A673 (cell line): ENCODE results near the gene GSG1. TPM values are rescaled to one million over a fixed set of nuclear protein-coding genes. Genes with fewer than 3 reads are reported as not detected.

Experiments
- BruUV-seq: library from RNA; stranded (reverse); fragments of 400-500 nt; replicated peaks from 2 replicates; lab custom pipeline; 2021; lab: Mats Ljungman, UMichigan
- CTCF ChIA-PET: fragments of 300-600 bp; sonication (Branson Sonifier 250); formaldehyde crosslinking; loops from one replicate; lab custom pipeline; 2022; ENCODE audit warnings: antibody characterized with exemption; lab: Charles Lee
- POLR2A ChIA-PET: fragments of 300-600 bp; sonication (Branson Sonifier 250); formaldehyde crosslinking; loops from one replicate; lab custom pipeline; 2022; ENCODE audit warnings: antibody characterized with exemption; ENCODE audit not compliant: low non-redundant PET; lab: Charles Lee
- DNase-seq: peaks from one replicate; pipeline ENCODE4 v3.0.0-alpha.2; 2015; ENCODE audit warnings: low spot score
- H3K27ac ChIP-seq: fragments of 200-600 bp; sonication (generic); 2 replicates; pipeline ENCODE4 v1.5.1; 2016; ENCODE audit warnings: mixed run types, low read depth, mild to moderate bottlenecking, mixed read lengths, antibody characterized with exemption, low read length; ENCODE audit not compliant: poor library complexity, severe bottlenecking
- H3K27me3 ChIP-seq: fragments of 200-600 bp; sonication (generic); replicated peaks from 2 replicates; pipeline ENCODE4 v1.6.1; 2017; ENCODE audit warnings: mixed run types, low read depth, mild to moderate bottlenecking, mixed read lengths, antibody characterized with exemption, low read length; ENCODE audit not compliant: insufficient read depth, poor library complexity
- H3K36me3 ChIP-seq: fragments of 200-600 bp; sonication (generic); 2 replicates; pipeline ENCODE4 v1.6.1; 2016; ENCODE audit warnings: mixed run types, mild to moderate bottlenecking, mixed read lengths, antibody characterized with exemption, low read length; ENCODE audit not compliant: insufficient read depth, poor library complexity, severe bottlenecking
- H3K4me1 ChIP-seq: fragments of 200-600 bp; sonication (generic); 2 replicates; pipeline ENCODE4 v1.6.1; 2017; ENCODE audit warnings: mixed run types, mild to moderate bottlenecking, mixed read lengths, antibody characterized with exemption, low read length; ENCODE audit not compliant: insufficient read depth, poor library complexity, severe bottlenecking
- H3K4me3 ChIP-seq: fragments of 200-600 bp; sonication (generic); 2 replicates; pipeline ENCODE4 v1.5.1; 2016; ENCODE audit warnings: low read depth, mixed run types, mild to moderate bottlenecking, mixed read lengths, low read length; ENCODE audit not compliant: poor library complexity, severe bottlenecking
- H3K9me3 ChIP-seq: fragments of 200-600 bp; sonication (generic); 2 replicates; pipeline ENCODE4 v1.6.1; 2016; ENCODE audit warnings: mixed run types, low read depth, mild to moderate bottlenecking, mixed read lengths, antibody characterized with exemption, low read length; ENCODE audit not compliant: poor library complexity, severe bottlenecking
- EZH2 ChIP-seq: fragments of 200-600 bp; sonication (generic); IDR thresholded peaks from 2 replicates; pipeline ENCODE4 v1.6.1; 2017; ENCODE audit warnings: borderline replicate concordance, low read depth, mild to moderate bottlenecking, mixed read lengths, antibody characterized with exemption, low read length; ENCODE audit not compliant: poor library complexity, severe bottlenecking
- intact Hi-C: fragments of 100-400 bp; cut with micrococcal nuclease; formaldehyde crosslinking; loops from one replicate; pipeline ENCODE4 v1.10.0; 2022; ENCODE audit not compliant: unreplicated experiment
- total RNA-seq: library from RNA; stranded (reverse); gene quantifications from 2 replicates; pipeline ENCODE4 v1.2.3, GENCODE V29; 2021
- TF ChIP-seq, protein P1 (sequence below): fragments of 300-800, 200-600 bp; sonication (generic); conservative IDR thresholded peaks from 2 replicates; pipeline ENCODE4 v1.5.1; 2017; ENCODE audit warnings: low read depth, mild to moderate bottlenecking, antibody characterized with exemption, low read length, moderate library complexity, mixed read lengths

Gene GSG1
- total RNA-seq, 1 experiment from 2014 or later = 0.24 TPM

DNA sequence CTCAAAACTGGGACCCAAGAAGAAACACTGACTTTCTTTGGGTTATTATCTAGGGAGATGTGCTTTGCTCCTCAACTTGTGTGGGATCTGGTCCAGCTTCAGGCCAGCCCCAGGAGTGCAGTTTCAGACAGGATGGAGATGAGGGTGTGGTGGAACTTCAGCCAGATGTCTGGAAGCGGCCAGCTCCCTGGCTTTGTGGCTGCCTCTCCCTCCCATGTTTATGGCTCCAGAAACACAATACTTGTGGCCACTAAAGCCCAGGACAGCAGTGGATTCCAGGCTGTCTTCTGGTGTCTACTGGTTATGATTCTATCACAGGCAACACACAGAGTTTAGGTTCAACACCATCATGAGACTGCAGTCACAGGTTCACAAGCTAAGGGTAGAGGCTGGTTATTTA is 48.8 kb upstream of the GSG1 start:
- no TSS peak for BruUV-seq
- H3K4me1 ChIP-seq = no peaks in the 10 kb centered on the region
- intact Hi-C loops = no loop called here
- no peak overlapping the region for H3K27ac ChIP-seq
- DNase-seq = no peak
- no peaks in the 10 kb centered on the region for H3K9me3 ChIP-seq
- no peaks in the 10 kb centered on the region for H3K36me3 ChIP-seq
- ChIA-PET CTCF (no interaction called here), POLR2A (no interaction called here)
- no peak overlapping the region for H3K4me3 ChIP-seq
- TF ChIP-seq, protein P1, sequence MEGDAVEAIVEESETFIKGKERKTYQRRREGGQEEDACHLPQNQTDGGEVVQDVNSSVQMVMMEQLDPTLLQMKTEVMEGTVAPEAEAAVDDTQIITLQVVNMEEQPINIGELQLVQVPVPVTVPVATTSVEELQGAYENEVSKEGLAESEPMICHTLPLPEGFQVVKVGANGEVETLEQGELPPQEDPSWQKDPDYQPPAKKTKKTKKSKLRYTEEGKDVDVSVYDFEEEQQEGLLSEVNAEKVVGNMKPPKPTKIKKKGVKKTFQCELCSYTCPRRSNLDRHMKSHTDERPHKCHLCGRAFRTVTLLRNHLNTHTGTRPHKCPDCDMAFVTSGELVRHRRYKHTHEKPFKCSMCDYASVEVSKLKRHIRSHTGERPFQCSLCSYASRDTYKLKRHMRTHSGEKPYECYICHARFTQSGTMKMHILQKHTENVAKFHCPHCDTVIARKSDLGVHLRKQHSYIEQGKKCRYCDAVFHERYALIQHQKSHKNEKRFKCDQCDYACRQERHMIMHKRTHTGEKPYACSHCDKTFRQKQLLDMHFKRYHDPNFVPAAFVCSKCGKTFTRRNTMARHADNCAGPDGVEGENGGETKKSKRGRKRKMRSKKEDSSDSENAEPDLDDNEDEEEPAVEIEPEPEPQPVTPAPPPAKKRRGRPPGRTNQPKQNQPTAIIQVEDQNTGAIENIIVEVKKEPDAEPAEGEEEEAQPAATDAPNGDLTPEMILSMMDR = no peak
- no peak for TF ChIP-seq EZH2
- no peaks in the 10 kb centered on the region for H3K27me3 ChIP-seq

DNA sequence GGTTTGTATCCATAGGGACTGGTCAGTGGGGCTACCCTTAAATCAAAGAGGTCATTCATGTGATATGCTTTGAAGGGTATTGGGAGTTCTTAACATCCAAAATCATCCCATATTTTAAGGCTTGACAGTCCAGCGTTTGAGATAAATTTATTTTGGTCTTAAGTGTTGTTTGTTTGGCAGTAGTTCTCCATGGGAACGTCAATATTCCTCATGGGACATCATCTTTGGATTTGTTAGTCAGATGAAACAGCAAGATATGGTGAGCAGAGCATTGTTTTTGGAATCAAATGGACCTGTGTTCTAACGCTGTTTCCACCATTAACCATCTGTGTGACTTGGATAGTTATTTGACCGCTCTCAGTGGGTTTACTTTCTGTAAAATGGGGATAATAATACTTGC is 45.9 kb upstream of the GSG1 start:
- Histone ChIP-seq H3K4me1 (no peaks in the 10 kb centered on the region), H3K9me3 (no peaks in the 10 kb centered on the region), H3K27me3 (no peaks in the 10 kb centered on the region), H3K4me3 (no peak overlapping the region), H3K27ac (no peak overlapping the region), H3K36me3 (no peaks in the 10 kb centered on the region)
- BruUV-seq = no TSS peak
- intact Hi-C loops = no loop called here
- ChIA-PET POLR2A (no interaction called here), CTCF (no interaction called here)
- no peak for TF ChIP-seq EZH2
- TF ChIP-seq, protein P1 = no peak
- DNase-seq = no peak

DNA sequence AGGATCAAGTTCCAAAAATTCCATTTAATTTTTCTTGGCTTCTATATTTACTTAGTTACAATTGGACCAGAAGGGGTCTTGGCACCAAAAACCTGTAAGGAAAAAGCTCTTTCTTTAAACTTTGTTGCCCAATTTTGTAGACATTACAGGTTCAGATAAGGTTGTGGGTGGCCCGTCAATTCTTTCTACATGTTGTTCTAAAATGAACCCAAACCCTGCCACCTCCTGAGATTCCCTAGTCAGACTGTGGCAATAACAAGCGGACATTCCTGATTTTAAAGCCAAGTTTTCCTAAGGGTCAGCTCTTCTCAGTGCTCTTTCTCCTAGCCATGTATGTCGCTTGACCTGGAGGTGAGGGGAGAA is 45.0 kb upstream of the GSG1 start:
- no peaks in the 10 kb centered on the region for H3K36me3 ChIP-seq
- H3K27me3 ChIP-seq = no peaks in the 10 kb centered on the region
- H3K9me3 ChIP-seq = no peaks in the 10 kb centered on the region
- BruUV-seq = no TSS peak
- intact Hi-C loops = no loop called here
- ChIA-PET CTCF (no interaction called here), POLR2A (no interaction called here)
- no peak overlapping the region for H3K27ac ChIP-seq
- no peaks in the 10 kb centered on the region for H3K4me1 ChIP-seq
- H3K4me3 ChIP-seq = no peak overlapping the region
- TF ChIP-seq, protein P1 = no peak
- no peak for TF ChIP-seq EZH2
- no peak for DNase-seq
